Measurements from ENCODE around the gene KBTBD7. TPM values are rescaled to one million over a fixed set of nuclear protein-coding genes. Genes with fewer than 3 reads are reported as not detected.

KBTBD7 gene
- total and polyA plus RNA-seq, 2 donors from 2014 or later: 4.3 to 8.4 TPM

DNA sequence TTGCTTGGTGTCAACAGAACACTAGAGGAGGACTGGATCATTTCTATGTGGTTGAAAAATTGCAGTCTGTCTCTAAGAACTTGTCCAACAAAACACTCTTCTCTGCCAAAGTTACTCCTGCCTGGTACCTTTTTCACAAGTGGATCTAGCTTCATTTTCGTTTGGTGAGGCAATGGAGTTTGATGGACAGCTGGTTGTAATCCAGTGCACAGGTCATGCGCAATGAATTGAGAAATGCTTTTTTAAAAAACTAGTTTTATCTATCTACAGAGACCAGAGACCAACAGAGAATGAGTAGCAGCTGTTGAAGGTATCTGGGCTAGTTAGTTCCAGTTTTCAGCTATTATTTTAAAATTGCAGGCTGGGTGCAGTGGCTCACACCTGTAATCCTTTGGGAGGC lies 49.8 kb downstream of the KBTBD7 start:
- H3K4me1 ChIP-seq (ENCODE audit: control insufficient read depth in 2 of 3, insufficient read depth in 2 of 3, low read depth in 1 of 3, low read length in 3 of 3): no peaks in the 10 kb centered on the region
- H3K4me3 ChIP-seq (ENCODE audit: low read length in 3 of 3): no peak overlapping the region
- H3K27me3 ChIP-seq (ENCODE audit: control insufficient read depth, insufficient read depth, low read length): no peaks in the 10 kb centered on the region
- no peak overlapping the region for H3K9ac ChIP-seq (ENCODE audit: low read length in 3 of 3)
- H3K27ac ChIP-seq (ENCODE audit: low read depth in 2 of 2, low read length in 2 of 2): no peak overlapping the region
- intact Hi-C loops (cut with DNase I): no loop called here
- H3K9me3 ChIP-seq (ENCODE audit: control insufficient read depth in 2 of 3, insufficient read depth in 1 of 3, low read length in 3 of 3): peaks cover 0 to 16% (median 5%) of the 10 kb centered on the region in 3 donors
- FAIRE-seq: no peak
- TF ChIP-seq, protein P1, sequence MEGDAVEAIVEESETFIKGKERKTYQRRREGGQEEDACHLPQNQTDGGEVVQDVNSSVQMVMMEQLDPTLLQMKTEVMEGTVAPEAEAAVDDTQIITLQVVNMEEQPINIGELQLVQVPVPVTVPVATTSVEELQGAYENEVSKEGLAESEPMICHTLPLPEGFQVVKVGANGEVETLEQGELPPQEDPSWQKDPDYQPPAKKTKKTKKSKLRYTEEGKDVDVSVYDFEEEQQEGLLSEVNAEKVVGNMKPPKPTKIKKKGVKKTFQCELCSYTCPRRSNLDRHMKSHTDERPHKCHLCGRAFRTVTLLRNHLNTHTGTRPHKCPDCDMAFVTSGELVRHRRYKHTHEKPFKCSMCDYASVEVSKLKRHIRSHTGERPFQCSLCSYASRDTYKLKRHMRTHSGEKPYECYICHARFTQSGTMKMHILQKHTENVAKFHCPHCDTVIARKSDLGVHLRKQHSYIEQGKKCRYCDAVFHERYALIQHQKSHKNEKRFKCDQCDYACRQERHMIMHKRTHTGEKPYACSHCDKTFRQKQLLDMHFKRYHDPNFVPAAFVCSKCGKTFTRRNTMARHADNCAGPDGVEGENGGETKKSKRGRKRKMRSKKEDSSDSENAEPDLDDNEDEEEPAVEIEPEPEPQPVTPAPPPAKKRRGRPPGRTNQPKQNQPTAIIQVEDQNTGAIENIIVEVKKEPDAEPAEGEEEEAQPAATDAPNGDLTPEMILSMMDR (IDR thresholded peaks at IDR 0.05; ENCODE audit: borderline replicate concordance, extremely low read depth, insufficient read depth): no peak
- H3K36me3 ChIP-seq (ENCODE audit: control insufficient read depth in 2 of 3, insufficient read depth in 3 of 3, low read length in 3 of 3): no peaks in the 10 kb centered on the region
- DNase-seq: no peak

Other genes with a start within 250 kb of the KBTBD7 start
- gene ELF1, start 175.3 kb downstream of the KBTBD7 start, total RNA-seq: 95.1 TPM
- gene ELF1, start 175.3 kb downstream of the KBTBD7 start, polyA plus RNA-seq (ENCODE audit: insufficient read depth, low read depth, low replicate concordance): 12.0 TPM
- gene WBP4, start 133.1 kb downstream of the KBTBD7 start, total RNA-seq: 9.9 TPM
- gene WBP4, start 133.1 kb downstream of the KBTBD7 start, polyA plus RNA-seq (ENCODE audit: insufficient read depth, low read depth, low replicate concordance): 9.6 TPM
- gene KBTBD6, start 61.8 kb downstream of the KBTBD7 start, total RNA-seq: 9.3 TPM
- 4.7 TPM for gene KBTBD6, start 61.8 kb downstream of the KBTBD7 start, polyA plus RNA-seq (ENCODE audit: insufficient read depth, low read depth, low replicate concordance)
- 11.8 TPM for gene MTRF1, start 69.0 kb upstream of the KBTBD7 start, total RNA-seq
- 11.3 TPM for gene MTRF1, start 69.0 kb upstream of the KBTBD7 start, polyA plus RNA-seq (ENCODE audit: insufficient read depth, low read depth, low replicate concordance)
- 22.3 TPM for gene NAA16, start 116.7 kb upstream of the KBTBD7 start, total RNA-seq
- 6.4 TPM for gene NAA16, start 116.7 kb upstream of the KBTBD7 start, polyA plus RNA-seq (ENCODE audit: insufficient read depth, low read depth, low replicate concordance)

Data from kidney (tissue), 14 donors.